Measurements from ENCODE around the gene FICD. TPM values are rescaled to one million over a fixed set of nuclear protein-coding genes. Genes with fewer than 3 reads are reported as not detected.

FICD gene
- total and polyA plus RNA-seq, 2 of the 13 experiments (the other 11 are each of a cell fraction or from before 2014, with no cell fraction given): 0.99 to 3.0 TPM

DNA sequence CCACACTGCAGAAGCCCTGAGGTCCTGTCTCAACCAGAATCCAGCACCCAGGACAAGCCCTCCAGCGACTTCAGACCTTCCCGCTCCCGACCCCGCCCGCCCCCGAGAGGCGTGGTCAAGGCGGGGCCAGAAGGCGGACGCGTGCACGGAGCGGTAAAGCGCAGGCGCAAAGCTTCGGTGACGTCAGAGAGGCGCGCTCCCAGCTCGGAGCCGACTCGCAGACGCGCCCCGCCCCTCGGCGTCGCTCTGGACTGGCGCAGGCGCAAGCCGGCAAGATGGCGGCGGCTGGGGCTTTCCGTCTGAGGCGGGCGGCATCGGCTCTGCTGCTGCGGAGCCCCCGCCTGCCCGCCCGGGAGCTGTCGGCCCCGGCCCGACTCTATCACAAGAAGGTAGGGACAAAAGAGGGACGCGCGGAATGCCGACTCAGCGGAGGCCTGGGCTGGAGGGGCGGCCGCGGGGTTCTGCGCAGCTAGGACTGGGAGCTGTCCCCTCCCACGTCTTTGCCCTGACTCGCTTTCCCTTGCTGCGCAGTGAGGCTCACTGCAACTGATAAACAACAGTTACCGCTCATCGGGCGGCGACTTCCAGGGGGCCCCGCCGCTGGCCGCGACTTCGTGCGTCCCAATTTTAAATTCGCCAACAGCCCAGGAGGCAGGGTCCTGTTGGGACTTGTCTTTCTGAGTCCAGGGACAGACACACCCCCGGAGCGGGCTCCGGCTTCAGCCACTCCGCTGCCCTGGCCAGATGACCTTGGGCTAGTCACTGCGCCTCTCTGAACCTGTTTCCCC, 47.5 kb downstream of the FICD start, which contains the start of gene ISCU (continued):
- TF ChIP-seq, protein P1, sequence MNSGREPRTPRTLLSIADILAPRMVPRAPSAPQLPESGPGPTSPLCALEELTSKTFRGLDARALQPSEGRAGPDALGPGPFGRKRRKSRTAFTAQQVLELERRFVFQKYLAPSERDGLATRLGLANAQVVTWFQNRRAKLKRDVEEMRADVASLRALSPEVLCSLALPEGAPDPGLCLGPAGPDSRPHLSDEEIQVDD (CRISPR knock-in tag; IDR thresholded peaks at IDR 0.05; ENCODE audit: borderline replicate concordance): no peak; the same call in 1 of the 2 replicates
- TF ChIP-seq ZNF780A (CRISPR knock-in tag; IDR thresholded peaks at IDR 0.05) (no peak), SAP130 (CRISPR knock-in tag; IDR thresholded peaks at IDR 0.05; ENCODE audit: low read depth) (peak; percentile 99), NR2F6 (IDR thresholded peaks at IDR 0.05) (no peak), NR2F6 (CRISPR knock-in tag; IDR thresholded peaks at IDR 0.05) (peak; percentile 30; the same call in 1 of the 2 replicates), MEF2D (CRISPR knock-in tag; IDR thresholded peaks at IDR 0.05) (peak; percentile 47; the same call in 1 of the 2 replicates), RAD21 (CRISPR knock-in tag; IDR thresholded peaks at IDR 0.05) (peak; percentile 31; the same call in 1 of the 2 replicates), ZFP82 (CRISPR knock-in tag; IDR thresholded peaks at IDR 0.05; ENCODE audit: borderline replicate concordance) (peak; percentile 89), BRD4 (CRISPR knock-in tag; IDR thresholded peaks at IDR 0.05) (peak; percentile 26; the same call in 1 of the 2 replicates), TARDBP (CRISPR knock-in tag; IDR thresholded peaks at IDR 0.05) (peak; percentile 61), SMAD3 (CRISPR knock-in tag; IDR thresholded peaks at IDR 0.05) (no peak; the same call in 1 of the 2 replicates), NFRKB (IDR thresholded peaks at IDR 0.05) (no peak), RFXAP (CRISPR knock-in tag; IDR thresholded peaks at IDR 0.05; ENCODE audit: borderline replicate concordance) (0 out of 2 replicates have a peak, but pooled peaks have one; percentile 23), HHEX (CRISPR knock-in tag; IDR thresholded peaks at IDR 0.05) (no peak), ZNF614 (CRISPR knock-in tag; IDR thresholded peaks at IDR 0.05; ENCODE audit: borderline replicate concordance) (no peak; the same call in 1 of the 2 replicates), STAG1 (CRISPR knock-in tag; IDR thresholded peaks at IDR 0.05) (no peak), ZNF530 (CRISPR knock-in tag; IDR thresholded peaks at IDR 0.05; ENCODE audit: low read depth) (no peak)
- TF ChIP-seq, protein P2, sequence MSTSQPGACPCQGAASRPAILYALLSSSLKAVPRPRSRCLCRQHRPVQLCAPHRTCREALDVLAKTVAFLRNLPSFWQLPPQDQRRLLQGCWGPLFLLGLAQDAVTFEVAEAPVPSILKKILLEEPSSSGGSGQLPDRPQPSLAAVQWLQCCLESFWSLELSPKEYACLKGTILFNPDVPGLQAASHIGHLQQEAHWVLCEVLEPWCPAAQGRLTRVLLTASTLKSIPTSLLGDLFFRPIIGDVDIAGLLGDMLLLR (CRISPR knock-in tag; IDR thresholded peaks at IDR 0.05): peak; percentile 80
- TF ChIP-seq, protein P3, sequence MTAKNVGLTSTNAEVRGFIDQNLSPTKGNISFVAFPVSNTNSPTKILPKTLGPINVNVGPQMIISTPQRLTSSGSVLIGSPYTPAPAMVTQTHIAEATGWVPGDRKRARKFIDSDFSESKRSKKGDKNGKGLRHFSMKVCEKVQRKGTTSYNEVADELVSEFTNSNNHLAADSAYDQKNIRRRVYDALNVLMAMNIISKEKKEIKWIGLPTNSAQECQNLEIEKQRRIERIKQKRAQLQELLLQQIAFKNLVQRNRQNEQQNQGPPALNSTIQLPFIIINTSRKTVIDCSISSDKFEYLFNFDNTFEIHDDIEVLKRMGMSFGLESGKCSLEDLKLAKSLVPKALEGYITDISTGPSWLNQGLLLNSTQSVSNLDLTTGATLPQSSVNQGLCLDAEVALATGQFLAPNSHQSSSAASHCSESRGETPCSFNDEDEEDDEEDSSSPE (CRISPR knock-in tag; IDR thresholded peaks at IDR 0.05): peak; percentile 96
- TF ChIP-seq, protein P4, sequence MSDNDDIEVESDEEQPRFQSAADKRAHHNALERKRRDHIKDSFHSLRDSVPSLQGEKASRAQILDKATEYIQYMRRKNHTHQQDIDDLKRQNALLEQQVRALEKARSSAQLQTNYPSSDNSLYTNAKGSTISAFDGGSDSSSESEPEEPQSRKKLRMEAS (IDR thresholded peaks at IDR 0.05): peak; percentile 35
- TF ChIP-seq, protein P5, sequence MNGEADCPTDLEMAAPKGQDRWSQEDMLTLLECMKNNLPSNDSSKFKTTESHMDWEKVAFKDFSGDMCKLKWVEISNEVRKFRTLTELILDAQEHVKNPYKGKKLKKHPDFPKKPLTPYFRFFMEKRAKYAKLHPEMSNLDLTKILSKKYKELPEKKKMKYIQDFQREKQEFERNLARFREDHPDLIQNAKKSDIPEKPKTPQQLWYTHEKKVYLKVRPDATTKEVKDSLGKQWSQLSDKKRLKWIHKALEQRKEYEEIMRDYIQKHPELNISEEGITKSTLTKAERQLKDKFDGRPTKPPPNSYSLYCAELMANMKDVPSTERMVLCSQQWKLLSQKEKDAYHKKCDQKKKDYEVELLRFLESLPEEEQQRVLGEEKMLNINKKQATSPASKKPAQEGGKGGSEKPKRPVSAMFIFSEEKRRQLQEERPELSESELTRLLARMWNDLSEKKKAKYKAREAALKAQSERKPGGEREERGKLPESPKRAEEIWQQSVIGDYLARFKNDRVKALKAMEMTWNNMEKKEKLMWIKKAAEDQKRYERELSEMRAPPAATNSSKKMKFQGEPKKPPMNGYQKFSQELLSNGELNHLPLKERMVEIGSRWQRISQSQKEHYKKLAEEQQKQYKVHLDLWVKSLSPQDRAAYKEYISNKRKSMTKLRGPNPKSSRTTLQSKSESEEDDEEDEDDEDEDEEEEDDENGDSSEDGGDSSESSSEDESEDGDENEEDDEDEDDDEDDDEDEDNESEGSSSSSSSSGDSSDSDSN (CRISPR knock-in tag; IDR thresholded peaks at IDR 0.05): no peak; the same call in 1 of the 2 replicates
- TF ChIP-seq, protein P6, sequence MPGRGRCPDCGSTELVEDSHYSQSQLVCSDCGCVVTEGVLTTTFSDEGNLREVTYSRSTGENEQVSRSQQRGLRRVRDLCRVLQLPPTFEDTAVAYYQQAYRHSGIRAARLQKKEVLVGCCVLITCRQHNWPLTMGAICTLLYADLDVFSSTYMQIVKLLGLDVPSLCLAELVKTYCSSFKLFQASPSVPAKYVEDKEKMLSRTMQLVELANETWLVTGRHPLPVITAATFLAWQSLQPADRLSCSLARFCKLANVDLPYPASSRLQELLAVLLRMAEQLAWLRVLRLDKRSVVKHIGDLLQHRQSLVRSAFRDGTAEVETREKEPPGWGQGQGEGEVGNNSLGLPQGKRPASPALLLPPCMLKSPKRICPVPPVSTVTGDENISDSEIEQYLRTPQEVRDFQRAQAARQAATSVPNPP (CRISPR knock-in tag; IDR thresholded peaks at IDR 0.05): peak; percentile 91; the same call in 1 of the 2 replicates
- TF ChIP-seq, protein P7, sequence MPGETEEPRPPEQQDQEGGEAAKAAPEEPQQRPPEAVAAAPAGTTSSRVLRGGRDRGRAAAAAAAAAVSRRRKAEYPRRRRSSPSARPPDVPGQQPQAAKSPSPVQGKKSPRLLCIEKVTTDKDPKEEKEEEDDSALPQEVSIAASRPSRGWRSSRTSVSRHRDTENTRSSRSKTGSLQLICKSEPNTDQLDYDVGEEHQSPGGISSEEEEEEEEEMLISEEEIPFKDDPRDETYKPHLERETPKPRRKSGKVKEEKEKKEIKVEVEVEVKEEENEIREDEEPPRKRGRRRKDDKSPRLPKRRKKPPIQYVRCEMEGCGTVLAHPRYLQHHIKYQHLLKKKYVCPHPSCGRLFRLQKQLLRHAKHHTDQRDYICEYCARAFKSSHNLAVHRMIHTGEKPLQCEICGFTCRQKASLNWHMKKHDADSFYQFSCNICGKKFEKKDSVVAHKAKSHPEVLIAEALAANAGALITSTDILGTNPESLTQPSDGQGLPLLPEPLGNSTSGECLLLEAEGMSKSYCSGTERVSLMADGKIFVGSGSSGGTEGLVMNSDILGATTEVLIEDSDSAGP (CRISPR knock-in tag; IDR thresholded peaks at IDR 0.05; ENCODE audit: borderline replicate concordance): peak; percentile 84; the same call in 1 of the 2 replicates

Data from HepG2 (cell line).